Suprapubic skin (tissue), 3 donors: ENCODE measurements around the gene MUL1.

Source experiments
- POLR2A ChIP-seq, 2 donors: fragments of 450-650 bp; IDR thresholded peaks; one replicate each; pipeline ENCODE4 v1.6.1; 2017; ENCODE audit warnings: antibody characterized with exemption in 2 of 2, mild to moderate bottlenecking in 2 of 2, moderate library complexity in 2 of 2
- TF ChIP-seq, protein P1 (sequence below), 2 donors: fragments of 200-600 bp in 1 of 2; fragments of 450-650 bp in 1 of 2; sonication (generic) in 1 of 2; IDR thresholded peaks; one replicate each; pipeline ENCODE4 v1.5.1; 2016 to 2019; ENCODE audit warnings: antibody characterized with exemption in 2 of 2, mild to moderate bottlenecking in 1 of 2, moderate library complexity in 1 of 2

DNA sequence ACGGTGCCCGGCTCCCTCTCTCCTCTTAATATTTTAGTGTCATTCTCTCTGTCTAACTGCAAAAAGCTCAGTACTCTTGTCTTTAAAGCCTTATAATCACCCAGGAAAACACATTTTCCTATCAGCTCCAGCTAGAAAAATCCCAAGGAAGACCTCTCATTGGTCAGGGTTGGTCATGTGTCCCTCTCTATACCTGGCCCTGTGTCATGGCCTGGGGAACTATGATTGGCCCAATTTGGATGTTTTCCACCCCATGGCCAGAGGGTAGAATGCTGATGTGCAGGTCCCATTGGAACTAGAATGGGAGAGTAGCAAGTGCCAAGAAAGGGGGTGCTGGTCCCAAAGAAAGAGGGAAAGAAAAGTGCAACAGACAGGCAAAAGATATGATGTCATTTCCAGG lies 49.2 kb downstream of the MUL1 start:
- TF ChIP-seq, protein P1, sequence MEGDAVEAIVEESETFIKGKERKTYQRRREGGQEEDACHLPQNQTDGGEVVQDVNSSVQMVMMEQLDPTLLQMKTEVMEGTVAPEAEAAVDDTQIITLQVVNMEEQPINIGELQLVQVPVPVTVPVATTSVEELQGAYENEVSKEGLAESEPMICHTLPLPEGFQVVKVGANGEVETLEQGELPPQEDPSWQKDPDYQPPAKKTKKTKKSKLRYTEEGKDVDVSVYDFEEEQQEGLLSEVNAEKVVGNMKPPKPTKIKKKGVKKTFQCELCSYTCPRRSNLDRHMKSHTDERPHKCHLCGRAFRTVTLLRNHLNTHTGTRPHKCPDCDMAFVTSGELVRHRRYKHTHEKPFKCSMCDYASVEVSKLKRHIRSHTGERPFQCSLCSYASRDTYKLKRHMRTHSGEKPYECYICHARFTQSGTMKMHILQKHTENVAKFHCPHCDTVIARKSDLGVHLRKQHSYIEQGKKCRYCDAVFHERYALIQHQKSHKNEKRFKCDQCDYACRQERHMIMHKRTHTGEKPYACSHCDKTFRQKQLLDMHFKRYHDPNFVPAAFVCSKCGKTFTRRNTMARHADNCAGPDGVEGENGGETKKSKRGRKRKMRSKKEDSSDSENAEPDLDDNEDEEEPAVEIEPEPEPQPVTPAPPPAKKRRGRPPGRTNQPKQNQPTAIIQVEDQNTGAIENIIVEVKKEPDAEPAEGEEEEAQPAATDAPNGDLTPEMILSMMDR (IDR thresholded peaks at IDR 0.05) = no peak
- no peak for TF ChIP-seq POLR2A (IDR thresholded peaks at IDR 0.05)
